HUES48 (cell line): Measurements from ENCODE around the gene LEMD3.

Experiments
- H3K27ac ChIP-seq: one replicate; pipeline ENCODE4 v1.7.0; 2013; ENCODE audit warnings: low read depth, low read length, inconsistent platforms
- H3K27me3 ChIP-seq: 2 replicates; pipeline ENCODE4 v1.6.1; 2013; ENCODE audit warnings: mild to moderate bottlenecking, low read length; ENCODE audit not compliant: control insufficient read depth, insufficient read depth
- H3K36me3 ChIP-seq: 2 replicates; pipeline ENCODE4 v1.6.1; 2013; ENCODE audit warnings: low read length; ENCODE audit not compliant: control insufficient read depth, insufficient read depth
- H3K4me1 ChIP-seq: 2 replicates; pipeline ENCODE4 v1.6.1; 2013; ENCODE audit warnings: mild to moderate bottlenecking, low read length; ENCODE audit not compliant: control insufficient read depth, insufficient read depth
- H3K4me3 ChIP-seq: 2 replicates; pipeline ENCODE4 v1.5.1; 2013; ENCODE audit warnings: mild to moderate bottlenecking, low read depth, low read length
- H3K9ac ChIP-seq: 2 replicates; pipeline ENCODE4 v1.6.1; 2013; ENCODE audit warnings: mild to moderate bottlenecking, low read depth, low read length, moderate library complexity
- H3K9me3 ChIP-seq: 2 replicates; pipeline ENCODE4 v1.6.1; 2013; ENCODE audit warnings: low read length; ENCODE audit not compliant: control insufficient read depth, insufficient read depth

Gene LEMD3

GRCh38 chr12:65169320-65170208 is at the start of gene LEMD3:
Gene LEMD3 (plus strand): TSS chr12:65169583. CDS start chr12:65169597, 14 bp downstream.
- Histone ChIP-seq H3K9ac (peak within 1 kb of the TSS; percentile 90), H3K27ac (peak within 1 kb of the TSS; percentile 93), H3K27me3 (peaks cover 13% of the 10 kb centered on the region)

DNA sequence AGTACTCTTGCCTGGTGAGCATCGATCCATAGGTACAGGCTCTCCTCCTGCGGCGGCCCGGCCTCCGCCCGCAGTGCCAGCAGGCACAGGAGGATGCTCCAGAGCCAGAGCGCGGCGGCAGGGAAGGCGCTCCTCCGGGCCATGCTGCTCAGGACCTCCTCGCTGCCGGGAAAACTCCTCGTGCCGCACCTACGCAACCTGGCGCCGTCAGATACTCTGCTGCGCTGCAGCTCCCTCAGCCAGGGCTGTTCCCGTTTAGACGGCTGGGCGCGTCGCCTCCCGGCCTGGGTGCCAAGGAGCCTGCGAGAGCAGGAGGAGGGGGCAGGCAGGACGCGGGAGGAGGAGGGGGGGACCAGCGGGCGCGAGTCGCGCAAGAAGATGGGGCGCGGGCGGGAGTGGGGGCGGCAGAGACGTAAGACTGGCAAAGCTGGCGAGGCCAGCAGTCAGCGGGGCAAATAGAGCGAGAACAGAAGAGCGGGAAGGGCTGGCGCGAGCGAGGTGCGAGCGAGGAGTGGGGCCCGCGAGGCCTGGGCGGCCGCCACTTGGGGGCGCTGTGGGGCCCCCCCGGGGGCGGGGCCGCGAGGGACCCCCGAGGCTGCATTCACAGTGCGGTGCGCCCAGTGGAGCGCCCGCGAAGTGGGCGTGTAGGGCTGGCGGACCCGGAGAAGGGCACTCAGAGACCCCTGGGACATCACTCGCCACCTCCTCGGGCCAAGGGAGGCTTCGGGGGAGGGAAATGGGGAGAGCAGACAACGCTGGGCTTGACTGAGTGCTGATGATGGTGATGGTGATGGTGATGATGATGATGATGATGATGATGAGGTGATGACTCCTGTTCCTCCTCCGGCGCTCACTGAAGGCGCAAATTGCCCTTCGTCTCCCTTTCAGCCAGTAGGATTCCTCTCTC is 48.1 kb upstream of the LEMD3 start, which contains the start of gene WIF1:
TSS of gene WIF1 (minus strand) at position 257 of the 907 bp plus-strand sequence. CDS start at position 143, 114 bp downstream.
- Histone ChIP-seq H3K27me3 (peaks cover 46% of the 10 kb centered on the region), H3K4me1 (peaks cover 4% of the 10 kb centered on the region), H3K4me3 (peak within 1 kb of the TSS; percentile 56), H3K27ac (no peak within 1 kb of the TSS), H3K36me3 (no peaks in the 10 kb centered on the region), H3K9me3 (no peaks in the 10 kb centered on the region), H3K9ac (no peak within 1 kb of the TSS)

More at GRCh38 chr12:65169320-65170208, at the start of gene LEMD3:
- H3K4me1 ChIP-seq: peaks cover 16% of the 10 kb centered on the region; the same call in 1 of the 2 replicates
- 0 out of 2 replicates have a peak, but pooled peaks cover 5% of the 10 kb centered on the region for H3K9me3 ChIP-seq
- peaks cover 13% of the 10 kb centered on the region for H3K36me3 ChIP-seq
- H3K4me3 ChIP-seq: peak within 1 kb of the TSS; percentile 89

DNA sequence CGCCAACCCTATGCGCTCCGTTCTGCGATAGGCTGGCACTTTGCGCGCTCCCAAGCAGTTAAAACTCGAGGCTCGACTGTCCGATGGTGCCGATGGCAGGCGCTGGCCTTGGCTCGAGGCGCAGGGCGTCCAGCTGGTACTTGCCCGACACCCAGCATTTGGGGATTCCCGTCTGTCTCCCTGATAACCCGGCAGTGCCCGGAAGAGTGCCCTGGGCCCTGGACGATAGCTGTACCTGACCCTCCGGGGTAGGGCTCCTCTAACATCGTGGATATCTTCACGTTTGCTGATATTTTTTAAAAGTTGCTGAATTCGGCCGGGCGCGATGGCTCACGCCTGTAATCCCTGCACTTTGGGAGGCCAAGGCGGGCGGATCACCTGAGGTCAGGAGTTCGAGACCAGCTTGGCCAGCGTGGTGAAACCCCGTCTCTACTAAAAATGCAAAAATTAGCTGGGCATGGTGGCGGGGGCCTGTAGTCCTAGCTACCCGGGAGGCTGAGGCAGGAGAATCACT is 47.4 kb upstream of the LEMD3 start:
- Histone ChIP-seq H3K27me3 (peaks cover 46% of the 10 kb centered on the region), H3K9me3 (no peaks in the 10 kb centered on the region), H3K4me1 (peaks cover 4% of the 10 kb centered on the region), H3K9ac (no peak overlapping the region), H3K27ac (no peak overlapping the region), H3K36me3 (no peaks in the 10 kb centered on the region), H3K4me3 (peak overlapping the region; percentile 56)

- H3K27me3 ChIP-seq: peaks cover 46% of the 10 kb centered on the region
- H3K9ac ChIP-seq: no peak overlapping the region
- no peak overlapping the region for H3K27ac ChIP-seq
Measured at GRCh38 chr12:65122703-65123102, 46.7 kb upstream of the LEMD3 start.

DNA sequence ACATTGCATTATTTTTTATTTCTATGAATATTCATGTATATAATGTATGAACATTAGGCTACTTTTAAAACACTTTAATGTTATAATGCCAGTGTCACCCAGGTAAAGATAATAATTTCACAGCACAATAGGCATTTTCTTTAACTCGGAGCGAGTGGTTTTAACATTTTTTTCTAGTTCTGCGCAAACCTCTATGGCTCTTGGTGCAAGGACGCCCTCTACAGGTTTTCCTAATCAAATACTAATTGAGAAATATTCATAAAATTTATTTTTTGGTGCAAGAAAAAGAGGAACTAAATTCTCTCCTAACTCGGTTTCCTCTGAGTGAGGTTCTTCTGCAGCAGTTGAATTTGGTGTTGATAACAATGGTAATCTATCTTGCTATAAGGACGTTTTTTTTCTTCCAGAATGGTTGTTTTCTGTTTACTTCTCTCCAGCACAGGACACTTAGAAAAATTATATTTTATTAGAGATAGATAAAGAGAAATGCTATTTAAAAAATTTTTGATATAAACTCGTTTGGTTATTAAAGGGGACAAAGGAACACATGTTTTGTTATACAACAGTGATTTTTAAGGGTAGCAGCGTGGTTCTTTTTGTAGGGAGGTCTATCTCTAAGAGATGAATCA is 45.8 kb upstream of the LEMD3 start:
- Histone ChIP-seq H3K9ac (no peak overlapping the region), H3K27ac (no peak overlapping the region), H3K36me3 (no peaks in the 10 kb centered on the region), H3K4me3 (no peak overlapping the region), H3K4me1 (peaks cover 4% of the 10 kb centered on the region), H3K9me3 (no peaks in the 10 kb centered on the region), H3K27me3 (peaks cover 46% of the 10 kb centered on the region)

More at GRCh38 chr12:65122703-65123102, 46.7 kb upstream of the LEMD3 start:
- Histone ChIP-seq H3K36me3 (no peaks in the 10 kb centered on the region), H3K4me1 (peaks cover 4% of the 10 kb centered on the region), H3K4me3 (no peak overlapping the region), H3K9me3 (no peaks in the 10 kb centered on the region)

DNA sequence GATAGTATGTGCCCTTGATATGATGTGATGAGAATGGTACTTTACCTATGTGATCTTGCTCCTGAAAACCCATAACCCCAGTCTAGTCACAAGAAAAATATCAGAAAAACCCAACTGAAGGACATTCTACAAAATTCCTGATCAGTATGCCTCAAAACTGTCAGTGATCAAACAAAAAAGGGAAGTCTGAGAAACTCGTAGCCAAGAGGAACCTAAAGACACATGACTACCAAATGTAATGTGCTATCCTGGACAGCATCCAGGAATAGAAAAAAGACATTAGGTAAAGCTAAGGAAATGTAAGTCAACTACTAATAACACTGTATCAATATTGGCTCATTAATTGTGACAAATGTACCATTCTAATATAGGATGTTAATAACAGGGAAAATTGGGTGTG is 44.1 kb upstream of the LEMD3 start:
- H3K36me3 ChIP-seq: no peaks in the 10 kb centered on the region
- H3K9me3 ChIP-seq: no peaks in the 10 kb centered on the region
- H3K4me1 ChIP-seq: peaks cover 4% of the 10 kb centered on the region; the same call in 1 of the 2 replicates
- H3K4me3 ChIP-seq: no peak overlapping the region
- H3K27me3 ChIP-seq: peaks cover 32% of the 10 kb centered on the region
- no peak overlapping the region for H3K27ac ChIP-seq
- no peak overlapping the region for H3K9ac ChIP-seq

DNA sequence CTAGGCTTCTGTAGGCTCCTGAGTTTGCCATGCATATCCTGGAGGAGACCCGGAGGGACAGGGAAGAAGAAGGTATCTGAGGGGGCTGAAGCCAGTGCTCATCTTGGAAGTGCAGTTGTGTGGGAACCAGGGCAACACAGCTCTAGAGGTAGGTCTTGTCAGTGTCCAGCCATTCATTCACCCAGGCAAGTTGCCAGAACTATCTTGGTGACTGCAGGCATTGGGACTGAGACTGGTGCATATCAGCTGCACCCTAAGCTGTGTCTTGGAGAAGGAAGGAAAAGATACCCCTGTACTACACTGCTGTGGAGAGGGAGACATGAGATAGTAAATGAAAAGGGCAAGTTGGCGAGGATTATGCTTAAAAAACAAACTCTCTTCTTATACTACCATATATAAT is 43.4 kb upstream of the LEMD3 start:
- Histone ChIP-seq H3K9ac (no peak overlapping the region), H3K4me3 (no peak overlapping the region), H3K36me3 (no peaks in the 10 kb centered on the region), H3K9me3 (no peaks in the 10 kb centered on the region), H3K27ac (no peak overlapping the region), H3K4me1 (no peaks in the 10 kb centered on the region), H3K27me3 (peaks cover 24% of the 10 kb centered on the region)

DNA sequence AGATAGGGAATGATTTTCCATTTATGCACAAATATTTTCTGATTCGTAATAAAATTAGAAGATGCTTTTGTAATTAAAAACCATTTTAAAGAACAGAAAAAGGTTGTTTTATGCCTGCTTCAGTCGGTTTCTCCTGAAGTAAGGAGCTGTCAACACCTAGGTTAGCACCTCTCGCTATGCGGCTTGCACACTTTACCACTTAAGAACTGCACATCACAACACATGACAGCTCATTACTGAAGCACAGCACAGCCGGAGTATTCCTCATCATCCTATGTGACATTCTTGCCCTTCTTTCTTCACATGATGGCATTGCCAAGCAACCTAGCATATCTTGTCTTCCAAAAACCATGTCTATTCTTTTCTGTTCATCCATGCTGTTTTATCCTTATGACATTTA is 42.9 kb upstream of the LEMD3 start:
- Histone ChIP-seq H3K36me3 (no peaks in the 10 kb centered on the region), H3K4me3 (no peak overlapping the region), H3K9me3 (no peaks in the 10 kb centered on the region), H3K9ac (no peak overlapping the region), H3K4me1 (no peaks in the 10 kb centered on the region), H3K27ac (no peak overlapping the region), H3K27me3 (peaks cover 21% of the 10 kb centered on the region)

DNA sequence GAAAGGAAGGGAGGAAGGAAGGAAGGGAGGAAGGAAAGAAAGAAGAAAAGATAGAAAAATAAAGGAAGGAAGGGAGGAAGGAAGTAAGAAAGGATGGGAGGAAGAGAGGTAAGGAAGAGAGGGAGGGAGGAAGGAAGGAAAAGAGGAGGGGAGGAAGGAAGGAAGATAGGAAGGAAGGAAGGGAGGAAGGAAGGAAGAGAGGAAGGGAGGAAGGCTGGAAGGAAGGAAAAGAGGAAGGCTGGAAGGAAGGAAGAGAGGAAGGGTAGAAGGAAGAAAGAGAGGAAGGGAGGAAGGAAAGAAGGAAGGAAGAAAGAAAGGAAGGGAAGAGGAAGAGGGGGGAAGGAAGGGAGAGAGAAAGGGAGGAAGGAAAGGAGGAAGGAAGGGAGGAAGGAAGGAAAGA is 35.5 kb upstream of the LEMD3 start:
- no peak overlapping the region for H3K4me3 ChIP-seq
- H3K9me3 ChIP-seq: no peaks in the 10 kb centered on the region
- H3K36me3 ChIP-seq: no peaks in the 10 kb centered on the region
- H3K4me1 ChIP-seq: no peaks in the 10 kb centered on the region
- no peak overlapping the region for H3K27ac ChIP-seq
- H3K27me3 ChIP-seq: 0 out of 2 replicates have a peak, but pooled peaks cover 4% of the 10 kb centered on the region
- no peak overlapping the region for H3K9ac ChIP-seq

DNA sequence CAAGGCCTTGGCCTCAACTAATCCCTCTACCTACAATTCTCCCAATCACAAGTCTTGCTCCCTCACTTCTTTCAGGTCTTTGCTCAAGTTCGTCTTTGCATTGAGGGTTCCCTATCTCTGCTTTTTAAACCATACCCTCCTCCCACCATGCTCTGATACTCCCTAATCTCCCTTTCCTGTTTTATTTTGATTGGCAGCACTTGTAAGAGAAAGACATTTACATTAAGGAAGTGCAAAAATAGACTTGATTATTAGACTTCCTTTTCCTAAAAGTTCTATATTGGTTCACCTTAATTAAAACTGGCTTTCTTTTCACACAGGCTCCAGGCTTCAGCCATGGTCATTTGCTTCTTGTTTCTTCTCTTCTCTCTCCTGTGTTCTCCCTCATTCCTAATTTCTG is 30.0 kb upstream of the LEMD3 start:
- no peaks in the 10 kb centered on the region for H3K4me1 ChIP-seq
- H3K27me3 ChIP-seq: no peaks in the 10 kb centered on the region
- H3K4me3 ChIP-seq: no peak overlapping the region
- no peak overlapping the region for H3K9ac ChIP-seq
- H3K36me3 ChIP-seq: no peaks in the 10 kb centered on the region
- H3K9me3 ChIP-seq: no peaks in the 10 kb centered on the region
- H3K27ac ChIP-seq: no peak overlapping the region
